Lung (tissue), 12 donors: Measurements from ENCODE around the gene MRPL49. TPM values are rescaled to one million over a fixed set of nuclear protein-coding genes. Genes with fewer than 3 reads are reported as not detected.

Experiments used
- ATAC-seq: fragments of 200-7000 bp; cut with Tn5 transposase; one replicate; pipeline ENCODE4 v1.9.1; 2020; ENCODE audit warnings: moderate number of reproducible peaks; ENCODE audit not compliant: insufficient read depth, low FRiP score
- DNase-seq, 3 donors: peaks; one replicate each; pipeline ENCODE4 v3.0.0-alpha.2; 2013 to 2017
- H3K27ac ChIP-seq, 2 donors: one replicate each; pipeline ENCODE4 v1.5.1; 2013; ENCODE audit warnings: mild to moderate bottlenecking in 2 of 2, moderate library complexity in 2 of 2, control low read depth in 1 of 2, inconsistent platforms in 1 of 2, low read depth in 1 of 2, low read length in 1 of 2
- H3K27me3 ChIP-seq, 3 donors: one replicate each; pipeline ENCODE4 v1.5.1; 2013; ENCODE audit warnings: low read length in 2 of 3; ENCODE audit not compliant: control insufficient read depth in 3 of 3, insufficient read depth in 3 of 3
- H3K36me3 ChIP-seq, 4 donors: one replicate each; pipeline ENCODE4 v1.5.1; 2013; ENCODE audit warnings: low read length in 4 of 4, mild to moderate bottlenecking in 1 of 4, moderate library complexity in 1 of 4; ENCODE audit not compliant: control insufficient read depth in 4 of 4, insufficient read depth in 4 of 4
- H3K4me1 ChIP-seq, 5 donors: one replicate each; pipeline ENCODE4 v1.5.1; 2013; ENCODE audit warnings: low read length in 5 of 5, mild to moderate bottlenecking in 2 of 5, moderate library complexity in 1 of 5; ENCODE audit not compliant: control insufficient read depth in 5 of 5, insufficient read depth in 5 of 5
- H3K4me3 ChIP-seq: one replicate; pipeline ENCODE4 v1.5.1; 2013; ENCODE audit warnings: mild to moderate bottlenecking, control low read depth, moderate library complexity
- H3K9ac ChIP-seq, 2 donors: one replicate each; pipeline ENCODE4 v1.5.1; 2013; ENCODE audit warnings: low read length in 2 of 2, control low read depth in 1 of 2; ENCODE audit not compliant: insufficient read depth in 1 of 2
- H3K9me3 ChIP-seq, 4 donors: one replicate each; pipeline ENCODE4 v1.5.1; 2013; ENCODE audit warnings: low read length in 3 of 4, mild to moderate bottlenecking in 1 of 4, moderate library complexity in 1 of 4; ENCODE audit not compliant: control insufficient read depth in 4 of 4, insufficient read depth in 3 of 4
- WGBS, 2 donors: extraction: QIAGEN DNeasy Blood & Tissue Kit; methylation state at CpG; one replicate each; pipeline ENCODE4 v1.1.7; 2013; 5-methylcytosine and 5-hydroxymethylcytosine counted together
- polyA plus RNA-seq, 2 donors: library from polyadenylated mRNA; stranded (reverse); fragments of 200-250 nt; gene quantifications; one replicate each; pipeline ENCODE4 v1.2.1, GENCODE V29; 2013
- total RNA-seq, 2 donors: library from RNA; depleted of rRNA in 1 of 2; stranded (reverse); fragments of >200 nt in 1 of 2; gene quantifications; one replicate each; pipeline ENCODE4 v1.2.1, GENCODE V29; 2014 to 2021
- TF ChIP-seq, protein P1 (sequence below): IDR thresholded peaks from 2 replicates; pipeline ENCODE4 v1.5.1; 2012; ENCODE audit warnings: mild to moderate bottlenecking; ENCODE audit errors: control extremely low read depth, extremely low read depth
- donor health status: control.
- donor health status: control.
- donor health status: Bipolar disorder and iron deficiency.
- donor health status: healthy.
- donor health status: DM: yes; HTN: yes; CAD: no.

MRPL49 gene
- total and polyA plus RNA-seq, 4 donors: 26.3 to 57.2 (median 39.9) TPM

- ATAC-seq (peak; percentile 50), DNase-seq (peak in 2 of 3 donors; percentile 33 to 58)
- Histone ChIP-seq H3K27ac (peak overlapping the region; percentile 15 to 77), H3K36me3 (peaks cover 8 to 22% (median 10%) of the 10 kb centered on the region in 4 donors), H3K4me3 (peak overlapping the region; percentile 36), H3K27me3 (peaks cover 0 to 3% (median 0%) of the 10 kb centered on the region in 3 donors), H3K9ac (no peak overlapping the region), H3K4me1 (peaks cover 0 to 37% (median 9%) of the 10 kb centered on the region in 5 donors), H3K9me3 (no peaks in the 10 kb centered on the region)
- TF ChIP-seq, protein P1, sequence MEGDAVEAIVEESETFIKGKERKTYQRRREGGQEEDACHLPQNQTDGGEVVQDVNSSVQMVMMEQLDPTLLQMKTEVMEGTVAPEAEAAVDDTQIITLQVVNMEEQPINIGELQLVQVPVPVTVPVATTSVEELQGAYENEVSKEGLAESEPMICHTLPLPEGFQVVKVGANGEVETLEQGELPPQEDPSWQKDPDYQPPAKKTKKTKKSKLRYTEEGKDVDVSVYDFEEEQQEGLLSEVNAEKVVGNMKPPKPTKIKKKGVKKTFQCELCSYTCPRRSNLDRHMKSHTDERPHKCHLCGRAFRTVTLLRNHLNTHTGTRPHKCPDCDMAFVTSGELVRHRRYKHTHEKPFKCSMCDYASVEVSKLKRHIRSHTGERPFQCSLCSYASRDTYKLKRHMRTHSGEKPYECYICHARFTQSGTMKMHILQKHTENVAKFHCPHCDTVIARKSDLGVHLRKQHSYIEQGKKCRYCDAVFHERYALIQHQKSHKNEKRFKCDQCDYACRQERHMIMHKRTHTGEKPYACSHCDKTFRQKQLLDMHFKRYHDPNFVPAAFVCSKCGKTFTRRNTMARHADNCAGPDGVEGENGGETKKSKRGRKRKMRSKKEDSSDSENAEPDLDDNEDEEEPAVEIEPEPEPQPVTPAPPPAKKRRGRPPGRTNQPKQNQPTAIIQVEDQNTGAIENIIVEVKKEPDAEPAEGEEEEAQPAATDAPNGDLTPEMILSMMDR: peak; percentile 59
- 2% methylated on average over 44 to 57 of the region's 57 CpGs for whole genome bisulfite sequencing, 2 donors
These were observed 9.4 kb upstream of the MRPL49 start for GRCh38 chr11:65112546-65113360.

DNA sequence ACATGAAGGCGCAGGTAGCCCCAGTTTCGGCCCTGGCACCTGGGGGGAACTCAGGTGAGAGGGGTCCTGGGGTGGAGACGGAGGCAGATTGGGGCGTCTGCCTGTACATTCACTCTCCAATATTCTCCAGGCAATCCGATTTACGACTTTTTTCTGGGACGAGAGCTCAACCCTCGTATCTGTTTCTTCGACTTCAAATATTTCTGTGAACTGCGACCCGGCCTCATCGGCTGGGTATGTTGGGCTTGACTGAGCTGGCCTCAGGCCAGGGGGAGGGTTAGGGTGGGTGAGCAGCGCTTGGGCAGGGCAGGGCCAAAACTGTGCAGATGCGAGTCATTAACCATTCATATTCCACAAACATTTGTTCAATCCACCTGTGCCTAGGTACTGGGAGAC, 8.8 kb upstream of the MRPL49 start:
- Histone ChIP-seq H3K27ac (peak overlapping the region in 1 of 2 donors; percentile 77), H3K9ac (no peak overlapping the region), H3K4me1 (peaks cover 3 to 37% (median 9%) of the 10 kb centered on the region in 5 donors), H3K9me3 (no peaks in the 10 kb centered on the region), H3K36me3 (peaks cover 6 to 17% (median 12%) of the 10 kb centered on the region in 4 donors), H3K27me3 (peaks cover 0 to 3% (median 0%) of the 10 kb centered on the region in 3 donors), H3K4me3 (no peak overlapping the region)
- 21 to 23% methylated on average over 14 of the region's 14 CpGs for WGBS, 2 donors
- ATAC-seq (no peak), DNase-seq (peak; percentile 29 to 54 (median 41))
- TF ChIP-seq, protein P1: no peak

DNA sequence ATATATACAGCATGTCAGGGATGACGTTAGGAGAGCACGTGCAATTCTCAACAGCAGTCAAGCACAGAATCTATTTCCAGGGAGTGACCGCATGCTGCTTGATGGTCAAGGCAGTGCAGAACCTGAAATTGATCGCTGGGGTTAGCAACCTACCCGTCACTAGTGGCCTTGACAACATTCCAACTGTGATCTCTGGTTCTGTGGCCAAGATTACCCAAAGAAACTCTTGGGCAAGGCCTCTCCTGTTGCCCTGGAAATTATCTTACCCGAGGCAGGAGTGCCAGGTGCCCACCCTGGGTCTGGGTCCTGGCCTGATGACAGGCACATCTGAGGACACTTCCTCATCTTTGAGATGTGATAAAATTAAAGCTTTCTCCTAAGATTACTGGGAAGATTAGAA, 8.3 kb upstream of the MRPL49 start:
- TF ChIP-seq, protein P1: no peak
- H3K4me1 ChIP-seq: peaks cover 3 to 37% (median 9%) of the 10 kb centered on the region in 5 donors
- ATAC-seq (no peak), DNase-seq (no peak)
- no peak overlapping the region for H3K9ac ChIP-seq
- H3K27ac ChIP-seq: no peak overlapping the region
- peaks cover 0 to 3% (median 0%) of the 10 kb centered on the region in 3 donors for H3K27me3 ChIP-seq
- no peak overlapping the region for H3K4me3 ChIP-seq
- no peaks in the 10 kb centered on the region for H3K9me3 ChIP-seq
- H3K36me3 ChIP-seq: peaks cover under 1 to 17% (median 14%) of the 10 kb centered on the region in 4 donors
- 75 to 80% methylated on average over 6 of the region's 6 CpGs for WGBS, 2 donors
